ENCODE measurements around the gene CBX6.
A peak's percentile ranks its signal among the peaks of the same experiment; 100 is the strongest.

Gene CBX6

GRCh38 chr22:38874529-38875222, 2.7 kb upstream of the CBX6 start:
- no peak for DNase-seq

GRCh38 chr22:38873469-38874411, 1.7 kb upstream of the CBX6 start:
- no peak for DNase-seq

GRCh38 chr22:38872831-38873248, 824 bp upstream of the CBX6 start:
- no peak for DNase-seq

- DNase-seq: peak; percentile 76
Observed at GRCh38 chr22:38871360-38872171, 450 bp downstream of the CBX6 start.

GRCh38 chr22:38870791-38871359, 1.1 kb downstream of the CBX6 start:
- DNase-seq: no peak

GRCh38 chr22:38870312-38870741, 1.7 kb downstream of the CBX6 start:
- peak; percentile 57 for DNase-seq

- DNase-seq: no peak
Observed at GRCh38 chr22:38869663-38870062, 2.4 kb downstream of the CBX6 start.

- DNase-seq: peak; percentile 66
Observed at GRCh38 chr22:38868886-38869381, 3.1 kb downstream of the CBX6 start.

GRCh38 chr22:38868286-38868721, 3.7 kb downstream of the CBX6 start:
- DNase-seq: no peak

- no peak for DNase-seq
Observed at GRCh38 chr22:38867471-38868285, 4.3 kb downstream of the CBX6 start.

GRCh38 chr22:38867124-38867455, 4.9 kb downstream of the CBX6 start:
- no peak for DNase-seq

- DNase-seq: peak; percentile 57
Observed at GRCh38 chr22:38866399-38867123, 5.5 kb downstream of the CBX6 start.

GRCh38 chr22:38866024-38866398, 6.0 kb downstream of the CBX6 start:
- DNase-seq: no peak

- DNase-seq: no peak
Observed at GRCh38 chr22:38865201-38866023, 6.6 kb downstream of the CBX6 start.

GRCh38 chr22:38864361-38865191, 7.4 kb downstream of the CBX6 start:
- DNase-seq: no peak

GRCh38 chr22:38863531-38864131, 8.4 kb downstream of the CBX6 start:
- DNase-seq: no peak

GRCh38 chr22:38862375-38863329, 9.4 kb downstream of the CBX6 start:
- DNase-seq: no peak
